DMS114 treated with DMSO at 0.1 percent for 48 hours (cell line): ENCODE measurements around the gene BNIP3.
"Not testable (repeated sequence)": the region's sequence is repeated elsewhere in the genome, so short reads cannot be mapped to it uniquely, and the experiment has no call there.

Experiments
- DNase-seq: peaks from one replicate; lab custom pipeline; 2025; ENCODE audit not compliant: unreplicated experiment; lab: John Stamatoyannopoulos, UW

BNIP3 gene

GRCh38 chr10:131930586-131931330 lies 51.0 kb downstream of the BNIP3 start:
- DNase-seq: no peak

- DNase-seq: no peak
Measured at GRCh38 chr10:131930150-131930549, 51.6 kb downstream of the BNIP3 start.

- no peak for DNase-seq
Measured at GRCh38 chr10:131929122-131929845, 52.4 kb downstream of the BNIP3 start.

GRCh38 chr10:131928248-131929095 lies 53.3 kb downstream of the BNIP3 start:
- no peak for DNase-seq

GRCh38 chr10:131926743-131927595 lies 54.8 kb downstream of the BNIP3 start:
- DNase-seq: no peak

- no peak for DNase-seq
Measured at GRCh38 chr10:131926253-131926652, 55.5 kb downstream of the BNIP3 start.

GRCh38 chr10:131925716-131926115 lies 56.0 kb downstream of the BNIP3 start:
- DNase-seq: no peak

- no peak for DNase-seq
Measured at GRCh38 chr10:131925011-131925649, 56.6 kb downstream of the BNIP3 start.

GRCh38 chr10:131923038-131923756 lies 58.5 kb downstream of the BNIP3 start:
- no peak for DNase-seq

GRCh38 chr10:131921184-131921583 lies 60.5 kb downstream of the BNIP3 start:
- no peak for DNase-seq

GRCh38 chr10:131920693-131921092 lies 61.0 kb downstream of the BNIP3 start:
- no peak for DNase-seq

- no peak for DNase-seq
Measured at GRCh38 chr10:131920151-131920550, 61.6 kb downstream of the BNIP3 start.

- DNase-seq: not testable (repeated sequence)
Measured at GRCh38 chr10:131919461-131919860, 62.3 kb downstream of the BNIP3 start.
